HL-60 (cell line): Measurements from ENCODE around the gene CIT.

ENCODE experiments used
- CTCF ChIP-seq: IDR thresholded peaks from one replicate; pipeline ENCODE4 v1.5.1; 2011; ENCODE audit warnings: low read length, control low read depth, inconsistent platforms; ENCODE audit not compliant: insufficient read depth
- GABPA ChIP-seq: IDR thresholded peaks from 2 replicates; pipeline ENCODE4 v1.6.1; 2012; ENCODE audit warnings: low read depth
- POLR2AphosphoS5 ChIP-seq: IDR thresholded peaks from 2 replicates; pipeline ENCODE4 v1.6.1; 2012; ENCODE audit warnings: low read depth
- REST ChIP-seq: IDR thresholded peaks from 2 replicates; pipeline ENCODE4 v1.6.1; 2012; ENCODE audit warnings: low read depth; ENCODE audit not compliant: insufficient replicate concordance

- no peak for TF ChIP-seq CTCF
- no peak for TF ChIP-seq POLR2AphosphoS5
- TF ChIP-seq GABPA: no peak
- TF ChIP-seq REST: no peak
These were observed 142.0 kb downstream of the CIT start for GRCh38 chr12:119735079-119735478.
